Loucy (cell line): ENCODE measurements around the gene DDX10.

ENCODE experiments used
- H2AFZ ChIP-seq: fragments of 200-600 bp; sonication (generic); 2 replicates; pipeline ENCODE4 v1.6.0; 2016; ENCODE audit warnings: antibody characterized with exemption, mild to moderate bottlenecking, low read length, moderate library complexity
- H3F3A ChIP-seq: fragments of 200-600 bp; 2 replicates; pipeline ENCODE4 v1.6.0; 2016; ENCODE audit warnings: antibody characterized with exemption, low read depth, mild to moderate bottlenecking
- H3K27me3 ChIP-seq: fragments of 200-600 bp; sonication (generic); 2 replicates; pipeline ENCODE4 v1.6.1; 2014; ENCODE audit warnings: low read length, mild to moderate bottlenecking; ENCODE audit not compliant: insufficient read depth, poor library complexity, severe bottlenecking
- H3K36me3 ChIP-seq: fragments of 200-600 bp; sonication (generic); 2 replicates; pipeline ENCODE4 v1.6.1; 2016; ENCODE audit warnings: low read length; ENCODE audit not compliant: insufficient read depth
- H3K4me1 ChIP-seq: fragments of 200-600 bp; sonication (generic); 2 replicates; pipeline ENCODE4 v1.5.1; 2014; ENCODE audit warnings: low read length, mild to moderate bottlenecking; ENCODE audit not compliant: insufficient read depth, poor library complexity, severe bottlenecking
- H3K4me2 ChIP-seq: fragments of 200-600 bp; sonication (generic); 2 replicates; pipeline ENCODE4 v1.6.0; 2014; ENCODE audit warnings: antibody characterized with exemption, low read length, low read depth, mild to moderate bottlenecking; ENCODE audit not compliant: poor library complexity, severe bottlenecking
- H3K4me3 ChIP-seq: fragments of 200-600 bp; sonication (generic); 2 replicates; pipeline ENCODE4 v1.5.1; 2014; ENCODE audit warnings: low read length, mild to moderate bottlenecking, mixed read lengths; ENCODE audit not compliant: poor library complexity, severe bottlenecking
- H3K79me2 ChIP-seq: fragments of 200-600 bp; sonication (generic); 2 replicates; pipeline ENCODE4 v1.6.1; 2014; ENCODE audit warnings: low read length; ENCODE audit not compliant: insufficient read depth
- H3K9ac ChIP-seq: fragments of 200-600 bp; sonication (generic); 2 replicates; pipeline ENCODE4 v1.6.0; 2014; ENCODE audit warnings: mild to moderate bottlenecking, low read depth, low read length, moderate library complexity; ENCODE audit not compliant: poor library complexity, severe bottlenecking
- H3K9me2 ChIP-seq: fragments of 200-600 bp; sonication (generic); replicated peaks from 2 replicates; pipeline ENCODE4 v1.6.1; 2016; ENCODE audit warnings: low read depth, low read length, mixed read lengths
- H3K9me3 ChIP-seq: fragments of 200-600 bp; sonication (generic); 2 replicates; pipeline ENCODE4 v1.6.1; 2014; ENCODE audit warnings: mild to moderate bottlenecking, antibody characterized with exemption, low read length, low read depth; ENCODE audit not compliant: insufficient read depth
- H4K20me1 ChIP-seq: fragments of 200-600 bp; sonication (generic); 2 replicates; pipeline ENCODE4 v1.6.0; 2014; ENCODE audit warnings: antibody characterized with exemption, low read length, mild to moderate bottlenecking; ENCODE audit not compliant: insufficient read depth, poor library complexity, severe bottlenecking
- EZH2phosphoT487 ChIP-seq: fragments of 200-600 bp; IDR thresholded peaks from 2 replicates; pipeline ENCODE4 v1.6.1; 2018; ENCODE audit warnings: antibody characterized with exemption, mild to moderate bottlenecking, moderate library complexity, borderline replicate concordance
- TF ChIP-seq, protein P1 (sequence below): fragments of 200-600 bp; sonication (generic); conservative IDR thresholded peaks from 2 replicates; pipeline ENCODE4 v1.5.1; 2014; ENCODE audit warnings: mild to moderate bottlenecking, antibody characterized with exemption, low read length

DDX10 gene

GRCh38 chr11:108846009-108846408, 181.1 kb downstream of the DDX10 start:
- Histone ChIP-seq H3K4me2 (no peak overlapping the region), H3K4me3 (no peak overlapping the region), H2AFZ (no peak overlapping the region), H3K9me3 (no peaks in the 10 kb centered on the region), H3K36me3 (peaks cover 12% of the 10 kb centered on the region; the same call in 1 of the 2 replicates), H3F3A (no peaks in the 10 kb centered on the region), H3K4me1 (no peaks in the 10 kb centered on the region), H4K20me1 (no peaks in the 10 kb centered on the region), H3K9ac (no peak overlapping the region), H3K27me3 (no peaks in the 10 kb centered on the region), H3K79me2 (no peaks in the 10 kb centered on the region), H3K9me2 (no peaks in the 10 kb centered on the region)
- no peak for TF ChIP-seq EZH2phosphoT487
- TF ChIP-seq, protein P1, sequence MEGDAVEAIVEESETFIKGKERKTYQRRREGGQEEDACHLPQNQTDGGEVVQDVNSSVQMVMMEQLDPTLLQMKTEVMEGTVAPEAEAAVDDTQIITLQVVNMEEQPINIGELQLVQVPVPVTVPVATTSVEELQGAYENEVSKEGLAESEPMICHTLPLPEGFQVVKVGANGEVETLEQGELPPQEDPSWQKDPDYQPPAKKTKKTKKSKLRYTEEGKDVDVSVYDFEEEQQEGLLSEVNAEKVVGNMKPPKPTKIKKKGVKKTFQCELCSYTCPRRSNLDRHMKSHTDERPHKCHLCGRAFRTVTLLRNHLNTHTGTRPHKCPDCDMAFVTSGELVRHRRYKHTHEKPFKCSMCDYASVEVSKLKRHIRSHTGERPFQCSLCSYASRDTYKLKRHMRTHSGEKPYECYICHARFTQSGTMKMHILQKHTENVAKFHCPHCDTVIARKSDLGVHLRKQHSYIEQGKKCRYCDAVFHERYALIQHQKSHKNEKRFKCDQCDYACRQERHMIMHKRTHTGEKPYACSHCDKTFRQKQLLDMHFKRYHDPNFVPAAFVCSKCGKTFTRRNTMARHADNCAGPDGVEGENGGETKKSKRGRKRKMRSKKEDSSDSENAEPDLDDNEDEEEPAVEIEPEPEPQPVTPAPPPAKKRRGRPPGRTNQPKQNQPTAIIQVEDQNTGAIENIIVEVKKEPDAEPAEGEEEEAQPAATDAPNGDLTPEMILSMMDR: no peak

- Histone ChIP-seq H4K20me1 (no peaks in the 10 kb centered on the region), H3K9me2 (no peaks in the 10 kb centered on the region), H3K9me3 (no peaks in the 10 kb centered on the region), H3K9ac (no peak overlapping the region), H3K79me2 (no peaks in the 10 kb centered on the region), H2AFZ (no peak overlapping the region), H3K4me2 (no peak overlapping the region), H3K36me3 (peaks cover 12% of the 10 kb centered on the region; the same call in 1 of the 2 replicates), H3K4me1 (no peaks in the 10 kb centered on the region), H3K27me3 (no peaks in the 10 kb centered on the region), H3K4me3 (no peak overlapping the region), H3F3A (no peaks in the 10 kb centered on the region)
- TF ChIP-seq EZH2phosphoT487: no peak
- TF ChIP-seq, protein P1: no peak
Measured at GRCh38 chr11:108847298-108847990, 182.6 kb downstream of the DDX10 start.

DNA sequence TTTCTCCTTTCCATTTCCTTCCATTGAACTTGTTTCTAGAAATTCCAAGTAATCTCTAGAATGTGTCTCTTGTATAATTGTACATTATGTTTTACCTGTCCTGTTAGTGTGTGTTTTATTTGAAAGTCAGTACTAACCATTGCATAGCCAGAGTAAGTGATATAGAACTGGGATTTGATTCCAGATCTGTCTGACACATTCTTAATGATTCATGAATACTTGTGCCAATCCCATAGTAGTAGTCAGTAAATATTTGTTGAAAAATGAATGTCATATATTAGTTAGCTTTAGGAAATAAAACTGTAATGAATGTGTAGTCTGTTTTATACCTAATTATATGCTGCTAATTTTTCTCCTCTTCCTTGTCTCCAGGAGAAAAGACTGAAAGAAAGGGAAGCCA, 186.9 kb downstream of the DDX10 start:
- Histone ChIP-seq H3K4me3 (no peak overlapping the region), H3K9me3 (no peaks in the 10 kb centered on the region), H3F3A (no peaks in the 10 kb centered on the region), H4K20me1 (no peaks in the 10 kb centered on the region), H3K4me1 (no peaks in the 10 kb centered on the region), H3K79me2 (no peaks in the 10 kb centered on the region), H3K9ac (no peak overlapping the region), H3K9me2 (no peaks in the 10 kb centered on the region), H3K36me3 (peaks cover 13% of the 10 kb centered on the region; the same call in 1 of the 2 replicates), H3K27me3 (no peaks in the 10 kb centered on the region), H2AFZ (no peak overlapping the region), H3K4me2 (no peak overlapping the region)
- TF ChIP-seq, protein P1: no peak
- no peak for TF ChIP-seq EZH2phosphoT487
